HCT116 (cell line): Measurements from ENCODE around the gene ACP4.

Source experiments
- CEBPB ChIP-seq: IDR thresholded peaks from 2 replicates; pipeline ENCODE4 v1.6.1; 2012; ENCODE audit warnings: low read depth
- EZH2 ChIP-seq: fragments of 200-600 bp; sonication (generic); IDR thresholded peaks from 2 replicates; pipeline ENCODE4 v1.6.1; 2017; ENCODE audit warnings: antibody characterized with exemption, mixed run types
- JUND ChIP-seq: IDR thresholded peaks from 2 replicates; pipeline ENCODE4 v1.6.1; 2012
- POLR2A ChIP-seq: IDR thresholded peaks from 2 replicates; pipeline ENCODE4 v1.7.0; 2011; ENCODE audit warnings: borderline replicate concordance; ENCODE audit not compliant: insufficient read depth, insufficient read length; ENCODE audit errors: extremely low read depth
- RAD21 ChIP-seq: IDR thresholded peaks from 2 replicates; pipeline ENCODE4 v1.6.1; 2012; ENCODE audit warnings: low read depth, mild to moderate bottlenecking
- SP1 ChIP-seq: IDR thresholded peaks from 2 replicates; pipeline ENCODE4 v1.6.1; 2012; ENCODE audit warnings: low read depth
- SRF ChIP-seq: IDR thresholded peaks from 2 replicates; pipeline ENCODE4 v1.6.1; 2012; ENCODE audit warnings: low read depth
- YY1 ChIP-seq: IDR thresholded peaks from 2 replicates; pipeline ENCODE4 v1.6.1; 2011; ENCODE audit warnings: low read length, low read depth, moderate library complexity, mild to moderate bottlenecking; ENCODE audit not compliant: insufficient replicate concordance; ENCODE audit errors: extremely low read depth
- TF ChIP-seq, protein P1 (sequence below), 3 experiments: fragments of 200-600 bp in 1 of 3; sonication (generic) in 1 of 3; IDR thresholded peaks in 2 of 3; conservative IDR thresholded peaks in 1 of 3; 2 replicates each; pipeline ENCODE4 v1.5.1; 2012 to 2017; ENCODE audit warnings: low read depth in 2 of 3, low read length in 2 of 3, antibody characterized with exemption in 1 of 3, borderline replicate concordance in 1 of 3, control low read depth in 1 of 3, mild to moderate bottlenecking in 1 of 3, mixed read lengths in 1 of 3, mixed run types in 1 of 3, moderate library complexity in 1 of 3; ENCODE audit not compliant: insufficient read depth in 1 of 3
- TF ChIP-seq, protein P2 (sequence below): IDR thresholded peaks from 2 replicates; pipeline ENCODE4 v1.6.1; 2012
- TF ChIP-seq, protein P3 (sequence below): IDR thresholded peaks from 2 replicates; pipeline ENCODE4 v1.6.1; 2012
- TF ChIP-seq, protein P4 (sequence below): IDR thresholded peaks from 2 replicates; pipeline ENCODE4 v1.6.1; 2011; ENCODE audit warnings: mild to moderate bottlenecking, low read length, moderate library complexity; ENCODE audit not compliant: insufficient replicate concordance; ENCODE audit errors: extremely low read depth
- TF ChIP-seq, protein P5 (sequence below): IDR thresholded peaks from 2 replicates; pipeline ENCODE4 v1.6.1; 2012; ENCODE audit warnings: low read depth

DNA sequence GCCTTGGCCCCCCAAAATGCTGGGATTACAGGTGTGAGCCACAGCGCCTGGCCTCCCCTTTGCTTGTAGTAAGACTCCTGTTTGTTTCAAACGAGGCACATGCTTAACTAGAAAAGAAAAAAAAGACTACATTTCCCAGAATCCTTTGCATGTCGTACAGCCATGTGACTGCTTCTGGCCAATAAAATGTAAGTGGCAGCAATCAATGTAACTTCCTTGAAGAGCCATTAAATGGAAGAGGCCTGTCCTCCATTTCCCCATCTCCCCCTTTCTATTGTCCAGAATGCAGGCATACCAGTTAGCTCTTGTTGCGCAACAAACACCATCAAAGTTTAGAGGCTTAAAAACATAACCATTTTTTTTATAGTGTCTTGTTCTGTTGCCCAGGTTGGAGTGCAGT is 30.3 kb upstream of the ACP4 start:
- TF ChIP-seq, protein P1, sequence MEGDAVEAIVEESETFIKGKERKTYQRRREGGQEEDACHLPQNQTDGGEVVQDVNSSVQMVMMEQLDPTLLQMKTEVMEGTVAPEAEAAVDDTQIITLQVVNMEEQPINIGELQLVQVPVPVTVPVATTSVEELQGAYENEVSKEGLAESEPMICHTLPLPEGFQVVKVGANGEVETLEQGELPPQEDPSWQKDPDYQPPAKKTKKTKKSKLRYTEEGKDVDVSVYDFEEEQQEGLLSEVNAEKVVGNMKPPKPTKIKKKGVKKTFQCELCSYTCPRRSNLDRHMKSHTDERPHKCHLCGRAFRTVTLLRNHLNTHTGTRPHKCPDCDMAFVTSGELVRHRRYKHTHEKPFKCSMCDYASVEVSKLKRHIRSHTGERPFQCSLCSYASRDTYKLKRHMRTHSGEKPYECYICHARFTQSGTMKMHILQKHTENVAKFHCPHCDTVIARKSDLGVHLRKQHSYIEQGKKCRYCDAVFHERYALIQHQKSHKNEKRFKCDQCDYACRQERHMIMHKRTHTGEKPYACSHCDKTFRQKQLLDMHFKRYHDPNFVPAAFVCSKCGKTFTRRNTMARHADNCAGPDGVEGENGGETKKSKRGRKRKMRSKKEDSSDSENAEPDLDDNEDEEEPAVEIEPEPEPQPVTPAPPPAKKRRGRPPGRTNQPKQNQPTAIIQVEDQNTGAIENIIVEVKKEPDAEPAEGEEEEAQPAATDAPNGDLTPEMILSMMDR (IDR thresholded peaks at IDR 0.05 in 2 of 3, conservative IDR thresholded peaks at IDR 0.05 in 1 of 3; ENCODE audit: borderline replicate concordance in 1 of 3, insufficient read depth in 1 of 3, low read depth in 2 of 3, low read length in 2 of 3), result no peak
- TF ChIP-seq JUND (no peak), POLR2A (no peak), SP1 (peak; percentile 86), YY1 (peak; percentile 90), SRF (no peak), RAD21 (no peak), EZH2 (no peak), CEBPB (no peak)
- TF ChIP-seq, protein P2, sequence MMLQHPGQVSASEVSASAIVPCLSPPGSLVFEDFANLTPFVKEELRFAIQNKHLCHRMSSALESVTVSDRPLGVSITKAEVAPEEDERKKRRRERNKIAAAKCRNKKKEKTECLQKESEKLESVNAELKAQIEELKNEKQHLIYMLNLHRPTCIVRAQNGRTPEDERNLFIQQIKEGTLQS, result no peak
- TF ChIP-seq, protein P3, sequence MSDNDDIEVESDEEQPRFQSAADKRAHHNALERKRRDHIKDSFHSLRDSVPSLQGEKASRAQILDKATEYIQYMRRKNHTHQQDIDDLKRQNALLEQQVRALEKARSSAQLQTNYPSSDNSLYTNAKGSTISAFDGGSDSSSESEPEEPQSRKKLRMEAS, result peak; percentile 43; the same call in 1 of the 2 replicates
- TF ChIP-seq, protein P4, sequence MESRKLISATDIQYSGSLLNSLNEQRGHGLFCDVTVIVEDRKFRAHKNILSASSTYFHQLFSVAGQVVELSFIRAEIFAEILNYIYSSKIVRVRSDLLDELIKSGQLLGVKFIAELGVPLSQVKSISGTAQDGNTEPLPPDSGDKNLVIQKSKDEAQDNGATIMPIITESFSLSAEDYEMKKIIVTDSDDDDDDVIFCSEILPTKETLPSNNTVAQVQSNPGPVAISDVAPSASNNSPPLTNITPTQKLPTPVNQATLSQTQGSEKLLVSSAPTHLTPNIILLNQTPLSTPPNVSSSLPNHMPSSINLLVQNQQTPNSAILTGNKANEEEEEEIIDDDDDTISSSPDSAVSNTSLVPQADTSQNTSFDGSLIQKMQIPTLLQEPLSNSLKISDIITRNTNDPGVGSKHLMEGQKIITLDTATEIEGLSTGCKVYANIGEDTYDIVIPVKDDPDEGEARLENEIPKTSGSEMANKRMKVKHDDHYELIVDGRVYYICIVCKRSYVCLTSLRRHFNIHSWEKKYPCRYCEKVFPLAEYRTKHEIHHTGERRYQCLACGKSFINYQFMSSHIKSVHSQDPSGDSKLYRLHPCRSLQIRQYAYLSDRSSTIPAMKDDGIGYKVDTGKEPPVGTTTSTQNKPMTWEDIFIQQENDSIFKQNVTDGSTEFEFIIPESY, result no peak
- TF ChIP-seq, protein P5, sequence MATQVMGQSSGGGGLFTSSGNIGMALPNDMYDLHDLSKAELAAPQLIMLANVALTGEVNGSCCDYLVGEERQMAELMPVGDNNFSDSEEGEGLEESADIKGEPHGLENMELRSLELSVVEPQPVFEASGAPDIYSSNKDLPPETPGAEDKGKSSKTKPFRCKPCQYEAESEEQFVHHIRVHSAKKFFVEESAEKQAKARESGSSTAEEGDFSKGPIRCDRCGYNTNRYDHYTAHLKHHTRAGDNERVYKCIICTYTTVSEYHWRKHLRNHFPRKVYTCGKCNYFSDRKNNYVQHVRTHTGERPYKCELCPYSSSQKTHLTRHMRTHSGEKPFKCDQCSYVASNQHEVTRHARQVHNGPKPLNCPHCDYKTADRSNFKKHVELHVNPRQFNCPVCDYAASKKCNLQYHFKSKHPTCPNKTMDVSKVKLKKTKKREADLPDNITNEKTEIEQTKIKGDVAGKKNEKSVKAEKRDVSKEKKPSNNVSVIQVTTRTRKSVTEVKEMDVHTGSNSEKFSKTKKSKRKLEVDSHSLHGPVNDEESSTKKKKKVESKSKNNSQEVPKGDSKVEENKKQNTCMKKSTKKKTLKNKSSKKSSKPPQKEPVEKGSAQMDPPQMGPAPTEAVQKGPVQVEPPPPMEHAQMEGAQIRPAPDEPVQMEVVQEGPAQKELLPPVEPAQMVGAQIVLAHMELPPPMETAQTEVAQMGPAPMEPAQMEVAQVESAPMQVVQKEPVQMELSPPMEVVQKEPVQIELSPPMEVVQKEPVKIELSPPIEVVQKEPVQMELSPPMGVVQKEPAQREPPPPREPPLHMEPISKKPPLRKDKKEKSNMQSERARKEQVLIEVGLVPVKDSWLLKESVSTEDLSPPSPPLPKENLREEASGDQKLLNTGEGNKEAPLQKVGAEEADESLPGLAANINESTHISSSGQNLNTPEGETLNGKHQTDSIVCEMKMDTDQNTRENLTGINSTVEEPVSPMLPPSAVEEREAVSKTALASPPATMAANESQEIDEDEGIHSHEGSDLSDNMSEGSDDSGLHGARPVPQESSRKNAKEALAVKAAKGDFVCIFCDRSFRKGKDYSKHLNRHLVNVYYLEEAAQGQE, result no peak
